Stimulated activated CD8-positive, alpha-beta memory T cell treated with anti-CD3 and anti-CD28 coated beads, Interleukin-2, amount 100 ng/mL, for 48 hours (primary cell): ENCODE results near the gene CHCHD3.

ENCODE experiments used
- DNase-seq, 2 donors: peaks; one replicate each; pipeline ENCODE4 v3.0.0-alpha.2; 2020; ENCODE audit warnings: low read depth in 2 of 2

The CHCHD3 gene

DNA sequence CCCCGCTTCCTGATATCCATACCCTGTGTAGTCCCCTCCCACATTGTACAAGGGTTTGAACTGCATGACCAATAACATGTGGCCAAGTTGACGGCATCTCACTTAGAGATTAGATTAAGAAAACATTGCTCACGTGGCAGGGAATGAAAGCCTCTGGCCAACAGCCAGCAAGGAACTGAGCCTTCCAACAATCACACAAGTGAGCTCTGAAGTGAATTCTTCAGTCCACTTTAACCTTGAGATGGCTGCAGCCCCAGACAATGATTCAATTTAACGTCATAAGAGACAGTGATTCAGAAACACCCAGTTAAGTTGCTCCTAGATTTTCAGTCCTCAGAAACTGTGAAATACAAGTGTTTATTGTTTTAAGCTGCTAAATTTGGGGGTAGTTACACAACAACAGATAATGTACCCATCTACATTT, 339.7 kb downstream of the CHCHD3 start:
- no peak for DNase-seq

DNA sequence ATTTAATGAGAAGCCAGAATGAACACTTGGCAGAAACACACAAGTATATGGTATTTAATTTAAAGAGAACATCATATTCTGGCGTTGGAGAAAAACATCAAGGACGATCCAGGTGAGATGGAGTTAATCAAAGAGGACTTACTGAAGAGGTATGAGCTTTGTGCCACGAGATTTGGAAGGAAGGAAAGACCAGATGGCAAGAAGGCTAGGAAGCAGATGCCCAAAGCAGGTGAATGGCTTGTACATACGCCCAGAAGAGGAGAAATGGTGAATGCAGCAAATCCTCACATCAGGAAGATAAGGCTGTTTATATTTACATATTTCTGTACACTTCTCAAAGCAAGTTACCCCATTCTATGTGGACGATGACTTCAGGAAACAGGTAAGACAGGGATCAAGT, 341.7 kb downstream of the CHCHD3 start:
- no peak for DNase-seq

DNA sequence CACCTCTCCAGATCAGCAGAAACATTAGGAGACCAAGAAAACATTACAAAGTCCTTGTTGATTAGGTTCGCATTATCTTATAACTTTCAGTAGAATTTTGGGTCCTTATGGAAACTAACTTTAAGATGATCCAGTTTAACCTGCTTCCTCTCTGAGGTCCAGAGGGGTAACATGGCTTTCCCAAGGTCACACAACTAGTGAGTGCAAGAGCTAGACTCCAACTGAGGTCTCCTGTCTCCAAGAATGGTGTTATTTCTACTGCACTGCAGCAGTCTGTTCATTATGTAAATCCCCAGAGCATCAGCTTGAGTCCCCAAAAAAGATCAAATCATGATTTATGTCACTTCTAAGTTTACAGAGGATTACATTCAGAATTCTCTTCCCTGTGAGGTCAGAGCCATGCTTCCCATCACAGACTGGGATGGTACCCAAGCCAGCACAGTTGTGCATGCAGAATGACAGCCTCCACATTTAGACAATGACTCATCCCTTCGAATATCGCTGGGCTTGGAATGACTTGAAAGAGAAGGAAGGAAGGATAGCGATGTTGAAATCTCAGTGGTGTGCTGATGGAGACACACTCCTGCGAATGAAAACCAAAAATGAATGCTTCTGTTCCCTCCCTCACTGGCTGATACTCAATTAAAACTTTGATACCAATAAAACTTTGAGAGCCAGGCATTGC, 342.5 kb downstream of the CHCHD3 start:
- DNase-seq: no peak

DNA sequence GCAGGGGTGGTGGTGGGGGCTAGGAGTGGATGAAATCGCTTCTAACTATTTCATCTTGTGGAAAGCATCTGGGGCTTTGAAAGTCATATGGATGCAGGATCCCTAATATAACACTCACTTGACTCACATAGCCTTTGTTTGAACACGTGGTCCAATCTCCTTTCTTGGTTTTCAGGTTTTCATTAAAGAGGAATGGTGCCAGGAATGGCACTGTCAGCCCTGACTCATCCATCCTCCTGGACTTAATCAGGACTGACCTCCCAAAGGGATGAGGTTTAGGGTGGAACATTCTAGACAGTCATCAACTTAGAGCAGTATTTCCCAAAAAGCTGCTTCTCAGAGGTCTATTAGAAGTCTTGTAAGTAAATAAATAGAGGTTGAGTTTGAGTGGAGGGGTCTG, 343.6 kb downstream of the CHCHD3 start:
- DNase-seq: no peak

DNA sequence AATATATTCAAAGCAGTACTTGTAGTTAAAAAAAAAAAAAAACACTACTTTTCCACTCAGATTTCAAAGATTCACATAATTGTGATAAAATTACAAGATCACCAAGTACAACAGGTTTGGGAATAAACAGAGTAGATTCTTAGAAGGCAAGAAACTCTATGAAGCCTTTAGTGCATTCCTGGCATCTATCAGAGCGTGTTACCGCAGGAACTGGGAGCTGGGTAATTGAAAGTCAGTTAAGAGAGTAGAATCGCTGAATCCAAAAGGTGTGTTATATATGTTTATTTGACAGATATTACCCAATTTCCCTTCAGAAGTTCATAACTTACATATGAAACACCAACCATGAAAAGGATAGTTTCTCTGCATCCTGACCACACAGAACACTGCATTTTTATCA, 346.4 kb downstream of the CHCHD3 start:
- DNase-seq: no peak
